Smooth muscle cell (in vitro differentiated cells): ENCODE measurements around the gene ZNF229. TPM values are rescaled to one million over a fixed set of nuclear protein-coding genes. Genes with fewer than 3 reads are reported as not detected.
"Not testable (repeated sequence)": the region's sequence is repeated elsewhere in the genome, so short reads cannot be mapped to it uniquely, and the experiment has no call there.

Source experiments
- DNase-seq: peaks from one replicate; lab custom pipeline; 2025; ENCODE audit not compliant: unreplicated experiment; lab: John Stamatoyannopoulos, UW
- H2AFZ ChIP-seq: fragments of 200-600 bp; sonication (generic); 2 replicates; pipeline ENCODE4 v1.6.0; 2016; ENCODE audit warnings: antibody characterized with exemption, low read depth, mild to moderate bottlenecking
- H3F3A ChIP-seq: fragments of 200-600 bp; sonication (generic); 2 replicates; pipeline ENCODE4 v1.6.0; 2017; ENCODE audit warnings: antibody characterized with exemption, low read depth
- H3K27ac ChIP-seq: fragments of 200-600 bp; sonication (generic); 2 replicates; pipeline ENCODE4 v1.5.1; 2016; ENCODE audit warnings: low read depth, mild to moderate bottlenecking
- H3K27me3 ChIP-seq: fragments of 200-600 bp; sonication (generic); 2 replicates; pipeline ENCODE4 v1.6.1; 2016; ENCODE audit warnings: low read depth, mild to moderate bottlenecking
- H3K36me3 ChIP-seq: fragments of 200-600 bp; sonication (generic); 2 replicates; pipeline ENCODE4 v1.5.1; 2016; ENCODE audit warnings: low read depth
- H3K4me1 ChIP-seq: fragments of 200-600 bp; sonication (generic); 2 replicates; pipeline ENCODE4 v1.5.1; 2016; ENCODE audit warnings: low read depth
- H3K4me2 ChIP-seq: fragments of 200-600 bp; sonication (generic); 2 replicates; pipeline ENCODE4 v1.6.0; 2016; ENCODE audit warnings: mild to moderate bottlenecking
- H3K4me3 ChIP-seq: fragments of 200-600 bp; sonication (generic); 2 replicates; pipeline ENCODE4 v1.5.1; 2016; ENCODE audit warnings: mild to moderate bottlenecking
- H3K79me2 ChIP-seq: fragments of 200-600 bp; sonication (generic); 2 replicates; pipeline ENCODE4 v1.6.0; 2016; ENCODE audit warnings: low read depth, mild to moderate bottlenecking
- H3K9ac ChIP-seq: fragments of 200-600 bp; sonication (generic); 2 replicates; pipeline ENCODE4 v1.6.0; 2016; ENCODE audit warnings: low read depth
- H3K9me3 ChIP-seq: fragments of 200-600 bp; sonication (generic); replicated peaks from 2 replicates; pipeline ENCODE4 v1.5.1; 2016; ENCODE audit warnings: low read depth
- H4K20me1 ChIP-seq: fragments of 200-600 bp; sonication (generic); 2 replicates; pipeline ENCODE4 v1.6.0; 2016; ENCODE audit warnings: low read depth
- WGBS: methylation state at CpG from one replicate; pipeline ENCODE4 v1.1.7; 2016; ENCODE audit warnings: low lambda C conversion rate; 5-methylcytosine and 5-hydroxymethylcytosine counted together
- polyA plus RNA-seq: library from polyadenylated mRNA; unstranded; fragments of >200 nt; fragmentation: Nextera tagmentation; extraction: Ambion mirVana; gene quantifications from 2 replicates; pipeline ENCODE4 v1.2.1, GENCODE V29; 2016
- total RNA-seq: library from RNA; depleted of rRNA; stranded (reverse); fragments of >200 nt; gene quantifications from 2 replicates; pipeline ENCODE4 v1.2.3, GENCODE V29; 2014
- TF ChIP-seq, protein P1 (sequence below): fragments of 200-600 bp; sonication (generic); IDR thresholded peaks from 2 replicates; pipeline ENCODE4 v1.5.1; 2017; ENCODE audit warnings: borderline replicate concordance, mild to moderate bottlenecking, antibody characterized with exemption; ENCODE audit not compliant: insufficient read depth, poor library complexity, severe bottlenecking

The ZNF229 gene
- total and polyA plus RNA-seq, 2 experiments from 2014 or later = 4.5 to 8.2 TPM

- Histone ChIP-seq H3K79me2 (no peaks in the 10 kb centered on the region), H3K36me3 (no peaks in the 10 kb centered on the region), H2AFZ (peak within 1 kb of the TSS; percentile 99), H3K27ac (no peak within 1 kb of the TSS), H3K9me3 (no peaks in the 10 kb centered on the region), H3F3A (no peaks in the 10 kb centered on the region), H3K4me1 (no peaks in the 10 kb centered on the region), H3K27me3 (no peaks in the 10 kb centered on the region), H4K20me1 (no peaks in the 10 kb centered on the region), H3K4me2 (peak within 1 kb of the TSS; percentile 79), H3K4me3 (peak within 1 kb of the TSS; percentile 65), H3K9ac (no peak within 1 kb of the TSS)
- DNase-seq = no peak
- TF ChIP-seq, protein P1, sequence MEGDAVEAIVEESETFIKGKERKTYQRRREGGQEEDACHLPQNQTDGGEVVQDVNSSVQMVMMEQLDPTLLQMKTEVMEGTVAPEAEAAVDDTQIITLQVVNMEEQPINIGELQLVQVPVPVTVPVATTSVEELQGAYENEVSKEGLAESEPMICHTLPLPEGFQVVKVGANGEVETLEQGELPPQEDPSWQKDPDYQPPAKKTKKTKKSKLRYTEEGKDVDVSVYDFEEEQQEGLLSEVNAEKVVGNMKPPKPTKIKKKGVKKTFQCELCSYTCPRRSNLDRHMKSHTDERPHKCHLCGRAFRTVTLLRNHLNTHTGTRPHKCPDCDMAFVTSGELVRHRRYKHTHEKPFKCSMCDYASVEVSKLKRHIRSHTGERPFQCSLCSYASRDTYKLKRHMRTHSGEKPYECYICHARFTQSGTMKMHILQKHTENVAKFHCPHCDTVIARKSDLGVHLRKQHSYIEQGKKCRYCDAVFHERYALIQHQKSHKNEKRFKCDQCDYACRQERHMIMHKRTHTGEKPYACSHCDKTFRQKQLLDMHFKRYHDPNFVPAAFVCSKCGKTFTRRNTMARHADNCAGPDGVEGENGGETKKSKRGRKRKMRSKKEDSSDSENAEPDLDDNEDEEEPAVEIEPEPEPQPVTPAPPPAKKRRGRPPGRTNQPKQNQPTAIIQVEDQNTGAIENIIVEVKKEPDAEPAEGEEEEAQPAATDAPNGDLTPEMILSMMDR = no peak
- 7% methylated on average over 43 of the region's 43 CpGs for WGBS
Measured at GRCh38 chr19:44401139-44402115, 46.8 kb downstream of the ZNF229 start, which contains the start of gene ZNF285. TSS of gene ZNF285 (minus strand) at chr19:44401608. CDS start at chr19:44397213, 4,395 bp downstream.

GRCh38 chr19:44389268-44389667 lies 59.0 kb downstream of the ZNF229 start:
- 93% methylated on average over 4 of the region's 4 CpGs for WGBS
- H3K27ac ChIP-seq = not testable (repeated sequence)

More at GRCh38 chr19:44389268-44389667, 59.0 kb downstream of the ZNF229 start:
- not testable (repeated sequence) for H3K4me3 ChIP-seq, H3K79me2 ChIP-seq, H3K9ac ChIP-seq, DNase-seq, H3K27me3 ChIP-seq, H3F3A ChIP-seq, H3K4me2 ChIP-seq, H3K9me3 ChIP-seq, H3K4me1 ChIP-seq, H4K20me1 ChIP-seq, H2AFZ ChIP-seq
- peaks cover 20% of the 10 kb centered on the region for H3K36me3 ChIP-seq

Other genes with a start within 250 kb of the ZNF229 start
- gene ZNF227, start 235.9 kb downstream of the ZNF229 start, total RNA-seq = 11.7 and 14.5 TPM in 2 replicates
- 5.9 and 7.1 TPM in 2 replicates for gene ZNF227, start 235.9 kb downstream of the ZNF229 start, polyA plus RNA-seq
- gene ZNF233, start 188.6 kb downstream of the ZNF229 start, total RNA-seq = 1.6 TPM in 1 of 2 replicates, not detected in the other
- 0.72 and 0.86 TPM in 2 replicates for gene ZNF233, start 188.6 kb downstream of the ZNF229 start, polyA plus RNA-seq
- 0.85 and 5.5 TPM in 2 replicates for gene ZNF235, start 143.4 kb downstream of the ZNF229 start, total RNA-seq
- gene ZNF235, start 143.4 kb downstream of the ZNF229 start, polyA plus RNA-seq = 1.3 and 1.5 TPM in 2 replicates
- gene ZNF112, start 91.8 kb downstream of the ZNF229 start, total RNA-seq = 6.9 and 7.8 TPM in 2 replicates
- 2.0 and 2.2 TPM in 2 replicates for gene ZNF112, start 91.8 kb downstream of the ZNF229 start, polyA plus RNA-seq
- 4.9 and 6.7 TPM in 2 replicates for gene ZNF285, start 46.9 kb downstream of the ZNF229 start, total RNA-seq
- gene ZNF285, start 46.9 kb downstream of the ZNF229 start, polyA plus RNA-seq = 3.7 and 5.2 TPM in 2 replicates
- 8.5 and 9.2 TPM in 2 replicates for gene ZNF180, start 52.0 kb upstream of the ZNF229 start, total RNA-seq
- gene ZNF180, start 52.0 kb upstream of the ZNF229 start, polyA plus RNA-seq = 2.6 and 3.9 TPM in 2 replicates
- gene CEACAM20, start 81.2 kb upstream of the ZNF229 start, total RNA-seq = not detected in 2 replicates
- 0.08 TPM in 1 of 2 replicates, not detected in the other for gene CEACAM20, start 81.2 kb upstream of the ZNF229 start, polyA plus RNA-seq
- gene IGSF23, start 165.1 kb upstream of the ZNF229 start, total RNA-seq = not detected in 2 replicates
- gene IGSF23, start 165.1 kb upstream of the ZNF229 start, polyA plus RNA-seq = not detected in 2 replicates
- 23.5 and 25.4 TPM in 2 replicates for gene PVR, start 195.4 kb upstream of the ZNF229 start, total RNA-seq
- gene PVR, start 195.4 kb upstream of the ZNF229 start, polyA plus RNA-seq = 28.5 and 35.0 TPM in 2 replicates
- gene CEACAM19, start 223.0 kb upstream of the ZNF229 start, total RNA-seq = 0.81 and 1.5 TPM in 2 replicates
- 0.88 and 2.4 TPM in 2 replicates for gene CEACAM19, start 223.0 kb upstream of the ZNF229 start, polyA plus RNA-seq